ENCODE measurements around the gene ITPR3. TPM values are rescaled to one million over a fixed set of nuclear protein-coding genes. Genes with fewer than 3 reads are reported as not detected.

Gene ITPR3
- total RNA-seq, 1 donor from 2014 or later: 59.5 TPM

- no peak for DNase-seq (ENCODE audit: low read depth, low spot score)
These were observed 92.7 kb downstream of the ITPR3 start for GRCh38 chr6:33713786-33714185.

GRCh38 chr6:33714385-33715040, 93.4 kb downstream of the ITPR3 start:
- DNase-seq (ENCODE audit: low read depth, low spot score): no peak

- DNase-seq (ENCODE audit: low read depth, low spot score): no peak
These were observed 95.3 kb downstream of the ITPR3 start for GRCh38 chr6:33716379-33716778.

GRCh38 chr6:33716890-33717632, 95.9 kb downstream of the ITPR3 start:
- no peak for DNase-seq (ENCODE audit: low read depth, low spot score)

- DNase-seq (ENCODE audit: low read depth, low spot score): no peak
These were observed 96.9 kb downstream of the ITPR3 start for GRCh38 chr6:33717934-33718455.

- DNase-seq (ENCODE audit: low read depth, low spot score): no peak
These were observed 97.6 kb downstream of the ITPR3 start for GRCh38 chr6:33718713-33719112.

GRCh38 chr6:33719326-33719987, 98.3 kb downstream of the ITPR3 start:
- DNase-seq (ENCODE audit: low read depth, low spot score): no peak

GRCh38 chr6:33720998-33721397, 99.9 kb downstream of the ITPR3 start:
- DNase-seq (ENCODE audit: low read depth, low spot score): no peak

GRCh38 chr6:33721508-33721907, 100.4 kb downstream of the ITPR3 start:
- DNase-seq (ENCODE audit: low read depth, low spot score): no peak

GRCh38 chr6:33722103-33722623, 101.0 kb downstream of the ITPR3 start:
- no peak for DNase-seq (ENCODE audit: low read depth, low spot score)

- DNase-seq (ENCODE audit: low read depth, low spot score): no peak
These were observed 102.4 kb downstream of the ITPR3 start for GRCh38 chr6:33723371-33724085.

GRCh38 chr6:33724102-33725023, 103.2 kb downstream of the ITPR3 start:
- DNase-seq (ENCODE audit: low read depth, low spot score): no peak

GRCh38 chr6:33725222-33725621, 104.1 kb downstream of the ITPR3 start:
- no peak for DNase-seq (ENCODE audit: low read depth, low spot score)

- DNase-seq (ENCODE audit: low read depth, low spot score): no peak
These were observed 105.0 kb downstream of the ITPR3 start for GRCh38 chr6:33725891-33726673.

GRCh38 chr6:33726696-33727095, 105.6 kb downstream of the ITPR3 start:
- no peak for DNase-seq (ENCODE audit: low read depth, low spot score)

GRCh38 chr6:33727126-33727525, 106.0 kb downstream of the ITPR3 start:
- DNase-seq (ENCODE audit: low read depth, low spot score): no peak

GRCh38 chr6:33727932-33728331, 106.8 kb downstream of the ITPR3 start:
- DNase-seq (ENCODE audit: low read depth, low spot score): no peak

GRCh38 chr6:33728438-33728837, 107.3 kb downstream of the ITPR3 start:
- DNase-seq (ENCODE audit: low read depth, low spot score): no peak

GRCh38 chr6:33729059-33729458, 107.9 kb downstream of the ITPR3 start:
- no peak for DNase-seq (ENCODE audit: low read depth, low spot score)

GRCh38 chr6:33730611-33731010, 109.5 kb downstream of the ITPR3 start:
- no peak for DNase-seq (ENCODE audit: low read depth, low spot score)

Measured in pulmonary artery endothelial cell (primary cell).